ENCODE measurements around the gene FGD2. TPM values are rescaled to one million over a fixed set of nuclear protein-coding genes. Genes with fewer than 3 reads are reported as not detected.

FGD2 gene
- total and polyA plus RNA-seq, 9 of the 15 experiments (the other 6 are each of a cell fraction or from before 2014, with no cell fraction given): 0.09 TPM; not detected in 8

DNA sequence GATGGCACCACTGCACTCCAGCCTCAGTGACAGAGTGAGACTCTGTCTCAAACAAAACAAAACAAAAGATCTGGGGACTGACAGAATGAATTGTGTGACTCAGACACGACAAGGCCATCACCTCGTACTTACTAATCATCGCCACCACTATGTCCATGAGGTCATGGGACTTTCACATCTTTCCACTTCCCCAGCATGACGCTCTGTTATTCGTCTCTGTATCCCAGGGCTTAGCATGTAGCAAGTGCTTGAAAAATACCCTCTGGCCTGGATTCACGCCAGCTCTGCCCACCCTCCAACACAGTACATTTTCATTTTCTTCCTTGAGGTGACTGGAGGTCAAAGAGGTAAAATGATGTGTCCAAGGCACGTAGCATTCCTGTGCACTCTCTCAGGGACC is 27.8 kb downstream of the FGD2 start (continued):
- TF ChIP-seq, protein P1, sequence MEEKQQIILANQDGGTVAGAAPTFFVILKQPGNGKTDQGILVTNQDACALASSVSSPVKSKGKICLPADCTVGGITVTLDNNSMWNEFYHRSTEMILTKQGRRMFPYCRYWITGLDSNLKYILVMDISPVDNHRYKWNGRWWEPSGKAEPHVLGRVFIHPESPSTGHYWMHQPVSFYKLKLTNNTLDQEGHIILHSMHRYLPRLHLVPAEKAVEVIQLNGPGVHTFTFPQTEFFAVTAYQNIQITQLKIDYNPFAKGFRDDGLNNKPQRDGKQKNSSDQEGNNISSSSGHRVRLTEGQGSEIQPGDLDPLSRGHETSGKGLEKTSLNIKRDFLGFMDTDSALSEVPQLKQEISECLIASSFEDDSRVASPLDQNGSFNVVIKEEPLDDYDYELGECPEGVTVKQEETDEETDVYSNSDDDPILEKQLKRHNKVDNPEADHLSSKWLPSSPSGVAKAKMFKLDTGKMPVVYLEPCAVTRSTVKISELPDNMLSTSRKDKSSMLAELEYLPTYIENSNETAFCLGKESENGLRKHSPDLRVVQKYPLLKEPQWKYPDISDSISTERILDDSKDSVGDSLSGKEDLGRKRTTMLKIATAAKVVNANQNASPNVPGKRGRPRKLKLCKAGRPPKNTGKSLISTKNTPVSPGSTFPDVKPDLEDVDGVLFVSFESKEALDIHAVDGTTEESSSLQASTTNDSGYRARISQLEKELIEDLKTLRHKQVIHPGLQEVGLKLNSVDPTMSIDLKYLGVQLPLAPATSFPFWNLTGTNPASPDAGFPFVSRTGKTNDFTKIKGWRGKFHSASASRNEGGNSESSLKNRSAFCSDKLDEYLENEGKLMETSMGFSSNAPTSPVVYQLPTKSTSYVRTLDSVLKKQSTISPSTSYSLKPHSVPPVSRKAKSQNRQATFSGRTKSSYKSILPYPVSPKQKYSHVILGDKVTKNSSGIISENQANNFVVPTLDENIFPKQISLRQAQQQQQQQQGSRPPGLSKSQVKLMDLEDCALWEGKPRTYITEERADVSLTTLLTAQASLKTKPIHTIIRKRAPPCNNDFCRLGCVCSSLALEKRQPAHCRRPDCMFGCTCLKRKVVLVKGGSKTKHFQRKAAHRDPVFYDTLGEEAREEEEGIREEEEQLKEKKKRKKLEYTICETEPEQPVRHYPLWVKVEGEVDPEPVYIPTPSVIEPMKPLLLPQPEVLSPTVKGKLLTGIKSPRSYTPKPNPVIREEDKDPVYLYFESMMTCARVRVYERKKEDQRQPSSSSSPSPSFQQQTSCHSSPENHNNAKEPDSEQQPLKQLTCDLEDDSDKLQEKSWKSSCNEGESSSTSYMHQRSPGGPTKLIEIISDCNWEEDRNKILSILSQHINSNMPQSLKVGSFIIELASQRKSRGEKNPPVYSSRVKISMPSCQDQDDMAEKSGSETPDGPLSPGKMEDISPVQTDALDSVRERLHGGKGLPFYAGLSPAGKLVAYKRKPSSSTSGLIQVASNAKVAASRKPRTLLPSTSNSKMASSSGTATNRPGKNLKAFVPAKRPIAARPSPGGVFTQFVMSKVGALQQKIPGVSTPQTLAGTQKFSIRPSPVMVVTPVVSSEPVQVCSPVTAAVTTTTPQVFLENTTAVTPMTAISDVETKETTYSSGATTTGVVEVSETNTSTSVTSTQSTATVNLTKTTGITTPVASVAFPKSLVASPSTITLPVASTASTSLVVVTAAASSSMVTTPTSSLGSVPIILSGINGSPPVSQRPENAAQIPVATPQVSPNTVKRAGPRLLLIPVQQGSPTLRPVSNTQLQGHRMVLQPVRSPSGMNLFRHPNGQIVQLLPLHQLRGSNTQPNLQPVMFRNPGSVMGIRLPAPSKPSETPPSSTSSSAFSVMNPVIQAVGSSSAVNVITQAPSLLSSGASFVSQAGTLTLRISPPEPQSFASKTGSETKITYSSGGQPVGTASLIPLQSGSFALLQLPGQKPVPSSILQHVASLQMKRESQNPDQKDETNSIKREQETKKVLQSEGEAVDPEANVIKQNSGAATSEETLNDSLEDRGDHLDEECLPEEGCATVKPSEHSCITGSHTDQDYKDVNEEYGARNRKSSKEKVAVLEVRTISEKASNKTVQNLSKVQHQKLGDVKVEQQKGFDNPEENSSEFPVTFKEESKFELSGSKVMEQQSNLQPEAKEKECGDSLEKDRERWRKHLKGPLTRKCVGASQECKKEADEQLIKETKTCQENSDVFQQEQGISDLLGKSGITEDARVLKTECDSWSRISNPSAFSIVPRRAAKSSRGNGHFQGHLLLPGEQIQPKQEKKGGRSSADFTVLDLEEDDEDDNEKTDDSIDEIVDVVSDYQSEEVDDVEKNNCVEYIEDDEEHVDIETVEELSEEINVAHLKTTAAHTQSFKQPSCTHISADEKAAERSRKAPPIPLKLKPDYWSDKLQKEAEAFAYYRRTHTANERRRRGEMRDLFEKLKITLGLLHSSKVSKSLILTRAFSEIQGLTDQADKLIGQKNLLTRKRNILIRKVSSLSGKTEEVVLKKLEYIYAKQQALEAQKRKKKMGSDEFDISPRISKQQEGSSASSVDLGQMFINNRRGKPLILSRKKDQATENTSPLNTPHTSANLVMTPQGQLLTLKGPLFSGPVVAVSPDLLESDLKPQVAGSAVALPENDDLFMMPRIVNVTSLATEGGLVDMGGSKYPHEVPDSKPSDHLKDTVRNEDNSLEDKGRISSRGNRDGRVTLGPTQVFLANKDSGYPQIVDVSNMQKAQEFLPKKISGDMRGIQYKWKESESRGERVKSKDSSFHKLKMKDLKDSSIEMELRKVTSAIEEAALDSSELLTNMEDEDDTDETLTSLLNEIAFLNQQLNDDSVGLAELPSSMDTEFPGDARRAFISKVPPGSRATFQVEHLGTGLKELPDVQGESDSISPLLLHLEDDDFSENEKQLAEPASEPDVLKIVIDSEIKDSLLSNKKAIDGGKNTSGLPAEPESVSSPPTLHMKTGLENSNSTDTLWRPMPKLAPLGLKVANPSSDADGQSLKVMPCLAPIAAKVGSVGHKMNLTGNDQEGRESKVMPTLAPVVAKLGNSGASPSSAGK (IDR thresholded peaks at IDR 0.05): peak; percentile 42; the same call in 1 of the 2 replicates
- TF ChIP-seq, protein P2, sequence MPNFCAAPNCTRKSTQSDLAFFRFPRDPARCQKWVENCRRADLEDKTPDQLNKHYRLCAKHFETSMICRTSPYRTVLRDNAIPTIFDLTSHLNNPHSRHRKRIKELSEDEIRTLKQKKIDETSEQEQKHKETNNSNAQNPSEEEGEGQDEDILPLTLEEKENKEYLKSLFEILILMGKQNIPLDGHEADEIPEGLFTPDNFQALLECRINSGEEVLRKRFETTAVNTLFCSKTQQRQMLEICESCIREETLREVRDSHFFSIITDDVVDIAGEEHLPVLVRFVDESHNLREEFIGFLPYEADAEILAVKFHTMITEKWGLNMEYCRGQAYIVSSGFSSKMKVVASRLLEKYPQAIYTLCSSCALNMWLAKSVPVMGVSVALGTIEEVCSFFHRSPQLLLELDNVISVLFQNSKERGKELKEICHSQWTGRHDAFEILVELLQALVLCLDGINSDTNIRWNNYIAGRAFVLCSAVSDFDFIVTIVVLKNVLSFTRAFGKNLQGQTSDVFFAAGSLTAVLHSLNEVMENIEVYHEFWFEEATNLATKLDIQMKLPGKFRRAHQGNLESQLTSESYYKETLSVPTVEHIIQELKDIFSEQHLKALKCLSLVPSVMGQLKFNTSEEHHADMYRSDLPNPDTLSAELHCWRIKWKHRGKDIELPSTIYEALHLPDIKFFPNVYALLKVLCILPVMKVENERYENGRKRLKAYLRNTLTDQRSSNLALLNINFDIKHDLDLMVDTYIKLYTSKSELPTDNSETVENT (CRISPR knock-in tag; IDR thresholded peaks at IDR 0.05): no peak
- TF ChIP-seq MTA3 (IDR thresholded peaks at IDR 0.05; ENCODE audit: borderline replicate concordance) (peak; percentile 46; the same call in 1 of the 2 replicates), SOX6 (IDR thresholded peaks at IDR 0.05) (peak; percentile 65), RBFOX2 (IDR thresholded peaks at IDR 0.05; ENCODE audit: low read depth, low read length) (no peak), ZNF347 (CRISPR knock-in tag; IDR thresholded peaks at IDR 0.05; ENCODE audit: low read depth) (no peak), TCF3 (CRISPR knock-in tag; IDR thresholded peaks at IDR 0.05) (peak; percentile 30; the same call in 1 of the 2 replicates), CHD2 (IDR thresholded peaks at IDR 0.05; ENCODE audit: low read depth, low read length) (no peak), HNRNPL (IDR thresholded peaks at IDR 0.05; ENCODE audit: low read depth, low read length) (no peak)
